A549 treated with RU486 at 1 μM for 4 hours (cell line): ENCODE data around the gene OR6S1. TPM values are rescaled to one million over a fixed set of nuclear protein-coding genes. Genes with fewer than 3 reads are reported as not detected.

ENCODE experiments used
- total RNA-seq: library from RNA; stranded (reverse); fragments of 200-300 nt; extraction: Qiagen RNA extraction; gene quantifications from 5 replicates; pipeline ENCODE4 v1.2.3, GENCODE V29; 2022; ENCODE audit warnings: low read depth

The OR6S1 gene, protein sequence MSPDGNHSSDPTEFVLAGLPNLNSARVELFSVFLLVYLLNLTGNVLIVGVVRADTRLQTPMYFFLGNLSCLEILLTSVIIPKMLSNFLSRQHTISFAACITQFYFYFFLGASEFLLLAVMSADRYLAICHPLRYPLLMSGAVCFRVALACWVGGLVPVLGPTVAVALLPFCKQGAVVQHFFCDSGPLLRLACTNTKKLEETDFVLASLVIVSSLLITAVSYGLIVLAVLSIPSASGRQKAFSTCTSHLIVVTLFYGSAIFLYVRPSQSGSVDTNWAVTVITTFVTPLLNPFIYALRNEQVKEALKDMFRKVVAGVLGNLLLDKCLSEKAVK
- not detected in 5 replicates for total RNA-seq

DNA sequence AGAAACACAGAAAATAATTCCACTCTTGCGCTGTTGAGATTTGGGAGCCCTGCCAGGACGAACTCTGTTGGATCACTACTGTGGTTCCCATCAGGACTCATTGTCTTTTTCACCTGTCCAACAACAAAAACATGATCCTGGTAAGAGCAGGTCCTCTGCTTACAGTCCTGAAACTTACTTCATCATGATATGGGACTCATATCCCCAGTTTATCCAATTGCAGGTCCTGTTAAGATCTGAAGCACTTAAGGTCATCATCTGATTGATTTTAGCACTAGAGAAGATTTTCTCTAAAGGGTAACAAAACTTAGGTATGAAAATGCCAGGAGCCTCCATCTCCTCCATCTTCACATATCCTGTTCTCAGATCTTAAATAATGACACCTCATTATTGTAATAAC is at the start of gene OR6S1:
TSS of gene OR6S1 (minus strand) at position 101 of the 400 bp plus-strand sequence. CDS start at position 101, 0 bp downstream.

DNA sequence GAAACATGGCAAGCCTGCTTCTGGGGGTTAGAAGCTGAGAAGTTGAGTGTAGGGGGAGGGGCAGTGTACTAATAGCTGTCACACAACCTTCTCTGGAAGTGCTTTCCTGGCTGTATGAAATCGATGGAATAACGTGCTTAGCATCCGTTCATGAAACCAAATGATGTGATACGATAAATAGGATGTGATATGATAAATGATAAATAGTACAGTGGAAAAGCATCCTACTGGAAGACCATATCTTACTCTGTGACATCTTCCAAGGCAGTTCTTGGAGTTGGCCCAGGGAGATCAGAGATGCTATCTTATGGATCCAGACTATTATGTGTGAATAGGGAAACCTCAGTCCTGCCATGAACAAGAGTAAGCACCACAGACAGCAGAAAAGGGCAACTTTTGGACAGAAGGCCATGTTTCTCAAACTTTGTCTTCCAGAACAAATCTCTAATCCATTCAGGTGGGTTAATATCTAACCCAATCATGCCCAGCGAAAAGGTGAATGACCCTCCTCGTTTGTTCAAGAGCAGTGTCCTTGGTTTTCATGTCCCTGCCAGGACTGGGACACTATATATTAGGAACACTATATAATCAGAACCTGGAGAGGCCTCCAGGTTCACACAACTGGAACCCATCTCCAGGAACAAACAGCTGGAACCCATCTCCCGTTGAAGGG is 46.8 kb upstream of the OR6S1 start, which contains the start of gene ANG:
TSS of gene ANG (plus strand) at position 598 of the 673 bp plus-strand sequence. CDS start 4,801 bp downstream, outside the sequence.

DNA sequence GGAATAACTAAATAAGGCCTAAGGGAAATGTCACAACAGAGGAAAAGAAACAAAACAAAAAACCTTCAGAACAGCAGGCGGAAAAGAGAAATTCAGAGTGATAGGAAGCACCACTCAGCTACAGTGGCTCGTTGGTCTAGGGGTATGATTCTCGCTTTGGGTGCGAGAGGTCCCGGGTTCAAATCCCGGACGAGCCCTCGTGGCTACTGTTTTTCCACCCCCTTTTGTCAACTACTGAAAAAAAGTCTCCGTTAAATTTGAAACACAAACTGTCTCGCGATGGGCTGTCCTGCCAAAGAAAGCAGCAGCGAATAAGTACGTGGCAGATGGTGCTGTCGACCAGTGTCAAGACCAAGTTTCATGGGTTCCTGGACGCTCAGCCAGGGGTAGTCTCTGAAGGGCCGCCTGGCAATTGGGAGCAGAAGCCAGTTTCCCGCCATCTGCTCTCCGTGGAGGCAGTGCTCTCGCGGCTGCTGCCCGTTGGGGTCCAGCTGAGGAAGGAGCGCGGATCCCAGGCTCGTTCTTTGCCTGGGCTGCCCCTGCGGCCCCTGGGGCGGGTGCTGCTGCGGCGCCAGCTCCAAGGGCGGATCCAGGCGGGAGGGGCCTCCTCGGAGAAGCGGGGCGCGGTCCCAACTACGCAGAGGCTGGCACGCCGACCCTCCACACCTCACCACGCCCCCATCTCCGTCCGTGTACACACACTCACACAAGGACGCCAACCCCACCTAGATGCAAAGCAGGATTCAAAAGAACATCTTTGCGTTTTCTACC is 42.6 kb upstream of the OR6S1 start, which contains the start of gene RNASE4:
TSS of gene RNASE4 (plus strand) at position 670 of the 771 bp plus-strand sequence. CDS start 14,812 bp downstream, outside the sequence.

DNA sequence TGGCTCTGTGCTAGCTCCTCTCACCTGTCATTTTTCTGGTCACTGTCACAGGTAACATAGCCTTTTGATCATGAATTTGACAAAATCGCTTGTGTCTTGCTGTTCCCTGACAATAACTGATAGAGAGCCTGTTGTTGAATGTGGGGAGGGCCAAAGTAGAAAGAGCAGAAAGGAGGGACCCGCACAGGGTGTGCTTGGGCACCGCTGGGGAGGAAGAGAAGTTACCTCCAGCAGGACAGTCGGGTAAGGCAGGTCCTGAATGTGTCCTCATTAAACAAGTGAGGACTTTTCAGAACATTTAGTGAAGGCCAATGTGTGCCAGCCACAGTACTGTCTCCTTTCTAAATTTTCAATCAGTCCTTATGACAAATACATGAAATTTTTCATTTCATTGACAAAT is 50.3 kb downstream of the OR6S1 start, which contains the start of gene RNASE12:
TSS of gene RNASE12 (minus strand) at position 142 of the 400 bp plus-strand sequence. CDS start 653 bp downstream, outside the sequence.

Other genes with a start within 250 kb of the OR6S1 start
- 8.4 to 11.0 TPM (median 9.8 TPM) in 5 replicates for gene TEP1, start 228.2 kb downstream of the OR6S1 start, total RNA-seq
- gene KLHL33, start 205.5 kb downstream of the OR6S1 start, total RNA-seq = not detected in 5 replicates
- 19.1 to 25.1 TPM (median 25.0 TPM) in 5 replicates for gene OSGEP, start 186.9 kb downstream of the OR6S1 start, total RNA-seq
- 250 to 269 TPM (median 262 TPM) in 5 replicates for gene APEX1, start 186.5 kb downstream of the OR6S1 start, total RNA-seq
- gene PIP4P1, start 180.3 kb downstream of the OR6S1 start, total RNA-seq = 29.2 to 44.4 TPM (median 33.0 TPM) in 5 replicates
- gene PNP, start 172.3 kb downstream of the OR6S1 start, total RNA-seq = 167 to 193 TPM (median 175 TPM) in 5 replicates
- 0.23 to 0.40 TPM (median 0.33 TPM) in 4 of 5 replicates, not detected in the other for gene RNASE10, start 136.2 kb downstream of the OR6S1 start, total RNA-seq
- not detected in 5 replicates for gene RNASE9, start 80.6 kb downstream of the OR6S1 start, total RNA-seq
- not detected in 5 replicates for gene RNASE11, start 53.7 kb downstream of the OR6S1 start, total RNA-seq
- not detected in 5 replicates for gene RNASE12, start 50.3 kb downstream of the OR6S1 start, total RNA-seq
- gene RNASE4, start 42.9 kb upstream of the OR6S1 start, total RNA-seq = 5.3 to 8.7 TPM (median 6.2 TPM) in 5 replicates
- gene ANG, start 47.1 kb upstream of the OR6S1 start, total RNA-seq = 8.3 to 12.0 TPM (median 11.4 TPM) in 5 replicates
- gene EDDM3A, start 104.2 kb upstream of the OR6S1 start, total RNA-seq = not detected in 5 replicates
- not detected in 5 replicates for gene EDDM3B, start 126.7 kb upstream of the OR6S1 start, total RNA-seq
- gene RNASE6, start 139.6 kb upstream of the OR6S1 start, total RNA-seq = not detected in 5 replicates
- gene RNASE1, start 161.2 kb upstream of the OR6S1 start, total RNA-seq = 0.38 to 0.50 TPM (median 0.45 TPM) in 3 of 5 replicates, not detected in the others
- not detected in 5 replicates for gene RNASE3, start 249.7 kb upstream of the OR6S1 start, total RNA-seq